Limb (tissue), 2 donors: ENCODE measurements around the gene PARN.
"Not testable (repeated sequence)": the region's sequence is repeated elsewhere in the genome, so short reads cannot be mapped to it uniquely, and the experiment has no call there.

Experiments used
- DNase-seq, 2 donors: peaks; one replicate each; pipeline ENCODE4 v3.0.0-alpha.2; 2016; ENCODE audit errors: extremely low spot score in 2 of 2

Gene PARN

DNA sequence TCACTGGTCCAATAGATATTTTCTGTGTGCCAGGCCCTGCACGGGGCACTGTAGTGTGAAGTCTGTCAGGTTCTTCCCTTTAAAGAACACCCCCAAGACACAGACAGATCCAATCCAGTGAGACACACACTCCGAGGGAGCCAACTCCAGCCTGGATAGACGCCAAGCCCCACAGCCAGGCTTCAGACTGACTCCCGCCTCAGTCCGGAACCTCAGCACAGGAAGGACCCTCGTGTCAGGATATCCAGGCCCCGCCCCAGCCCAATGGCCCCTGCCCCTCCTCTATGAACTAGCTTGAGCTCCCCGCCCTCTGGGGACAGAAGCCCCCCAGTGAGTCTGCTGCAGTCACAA is 228.4 kb downstream of the PARN start:
- not testable (repeated sequence) for DNase-seq

GRCh38 chr16:14400978-14401710 is 228.9 kb downstream of the PARN start:
- not testable (repeated sequence) for DNase-seq

DNA sequence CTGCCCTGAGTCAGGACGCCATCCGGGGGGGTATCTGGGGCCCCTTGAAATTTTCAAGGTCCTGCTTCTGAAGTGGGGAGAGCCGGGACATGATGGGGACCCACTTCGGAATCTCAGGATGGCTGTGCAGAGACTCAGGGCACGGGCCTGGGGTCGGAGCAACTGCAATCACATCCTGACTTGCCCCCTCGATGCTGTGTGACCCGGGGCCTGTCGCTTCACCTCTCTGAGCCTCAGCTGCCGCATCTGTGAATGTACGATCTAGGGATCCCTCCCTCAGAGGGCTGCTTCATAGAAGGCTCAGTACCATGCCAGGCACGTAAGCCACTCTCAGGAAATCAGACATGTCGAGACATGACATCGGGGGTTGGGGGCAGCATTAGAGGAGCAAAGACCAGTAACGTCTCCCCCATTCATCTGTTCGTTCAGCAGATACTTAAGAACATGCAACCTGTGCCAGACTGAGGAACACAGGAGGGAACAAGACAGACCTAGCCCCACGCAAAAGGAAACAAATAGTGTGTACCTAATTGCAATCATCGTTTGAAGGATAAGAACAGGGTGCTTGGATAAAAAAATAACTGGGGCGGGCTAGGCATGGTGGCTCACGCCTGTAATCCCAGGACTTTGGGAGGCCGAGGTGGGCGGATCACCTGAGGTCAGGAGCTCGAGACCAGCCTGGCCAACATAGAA is 229.6 kb downstream of the PARN start:
- DNase-seq: no peak

GRCh38 chr16:14399378-14400284 is 230.4 kb downstream of the PARN start:
- peak in 1 of 2 donors; percentile 59 for DNase-seq

DNA sequence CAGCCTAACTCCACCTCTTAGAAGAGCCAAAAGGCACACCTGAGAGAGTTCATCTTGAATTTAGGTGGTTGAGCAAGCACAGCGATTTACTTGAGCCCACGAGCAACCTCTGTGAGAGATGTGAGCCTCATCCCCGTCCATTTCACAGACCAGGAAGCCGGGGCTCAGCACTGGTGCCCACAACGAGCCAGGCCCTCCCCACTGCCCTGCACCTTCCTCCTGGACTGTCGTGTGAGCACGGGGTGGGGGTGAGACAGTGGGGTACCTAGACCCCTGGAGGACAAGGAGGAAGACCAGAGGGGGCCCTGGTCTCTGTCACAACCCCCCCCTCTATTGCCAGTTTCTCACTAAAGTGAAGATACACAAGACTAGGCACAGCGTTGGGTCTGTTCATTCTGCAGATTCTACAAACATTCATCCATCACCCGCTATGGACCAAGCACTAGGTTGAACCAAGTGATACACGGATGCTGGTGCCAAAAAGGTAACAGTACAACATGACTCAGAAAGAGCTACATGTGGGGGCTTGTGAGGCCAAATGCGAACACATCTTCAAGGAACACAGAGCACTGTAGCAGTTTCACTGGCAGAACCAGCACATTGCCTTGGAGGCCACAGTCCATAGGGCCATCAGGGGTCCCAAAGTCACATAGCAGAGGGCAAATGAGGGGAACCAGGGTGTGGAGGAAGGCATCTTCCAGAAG is 231.9 kb downstream of the PARN start:
- DNase-seq: no peak

GRCh38 chr16:14395710-14396304 is 234.3 kb downstream of the PARN start:
- DNase-seq: not testable (repeated sequence)

DNA sequence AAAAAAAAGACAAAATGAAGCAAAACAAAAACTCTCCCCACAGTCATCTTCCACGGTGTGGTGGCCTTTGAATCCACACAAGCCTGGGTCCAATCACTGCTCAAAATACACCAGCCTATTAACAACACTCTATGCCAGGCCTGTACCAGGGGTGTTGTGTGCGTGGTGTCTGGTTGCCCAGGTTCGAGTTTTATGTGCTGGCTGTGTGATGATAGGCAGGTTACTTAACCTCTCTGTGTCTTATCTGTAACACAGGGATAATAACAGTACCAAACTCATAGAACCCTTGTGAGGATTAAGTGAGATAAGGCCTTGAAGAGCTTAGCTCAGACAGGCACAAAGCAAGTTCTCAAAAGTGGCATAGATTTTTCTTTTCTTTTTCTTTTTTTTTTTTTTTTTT is 235.2 kb downstream of the PARN start:
- DNase-seq: no peak

DNA sequence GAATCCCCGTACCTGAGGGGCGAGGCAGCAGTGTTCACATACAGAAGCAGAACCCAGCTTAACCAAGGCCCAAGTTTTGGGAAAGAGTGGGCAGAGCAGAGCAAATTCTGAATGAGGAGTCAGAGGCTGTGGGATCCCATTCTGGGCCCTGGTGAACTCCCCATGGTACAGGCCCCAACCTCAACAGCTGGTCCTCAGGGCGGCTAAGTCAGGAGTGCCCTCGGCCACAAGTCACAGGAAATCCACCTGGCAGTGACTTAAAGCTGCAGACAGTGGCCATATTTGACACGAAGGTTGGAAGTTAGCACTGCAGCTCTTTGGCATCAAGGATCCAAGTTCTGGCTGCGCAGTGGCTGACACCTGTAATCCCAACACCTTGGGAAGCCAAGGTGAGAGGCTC is 237.1 kb downstream of the PARN start:
- no peak for DNase-seq

DNA sequence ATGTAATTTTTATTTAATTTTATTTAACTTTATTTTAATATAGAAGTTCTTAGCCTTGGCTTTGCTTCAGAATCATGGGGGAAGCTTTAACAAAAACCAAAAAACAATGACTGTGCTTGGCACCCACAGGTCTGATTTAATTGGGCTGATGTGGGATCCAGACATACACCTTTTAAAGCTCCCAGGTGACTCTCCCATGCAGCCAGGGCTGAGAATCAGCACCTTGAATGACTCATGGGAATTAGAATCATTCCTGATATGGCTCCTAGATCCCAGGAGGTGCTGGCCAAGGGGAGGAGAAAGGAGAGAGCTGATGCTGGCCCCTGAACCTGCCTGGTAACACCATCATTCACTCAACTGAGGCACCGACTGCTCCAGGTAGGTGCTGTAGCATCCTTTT is 240.7 kb downstream of the PARN start:
- no peak for DNase-seq

- DNase-seq: no peak
These were observed 241.8 kb downstream of the PARN start for GRCh38 chr16:14388243-14388642.

DNA sequence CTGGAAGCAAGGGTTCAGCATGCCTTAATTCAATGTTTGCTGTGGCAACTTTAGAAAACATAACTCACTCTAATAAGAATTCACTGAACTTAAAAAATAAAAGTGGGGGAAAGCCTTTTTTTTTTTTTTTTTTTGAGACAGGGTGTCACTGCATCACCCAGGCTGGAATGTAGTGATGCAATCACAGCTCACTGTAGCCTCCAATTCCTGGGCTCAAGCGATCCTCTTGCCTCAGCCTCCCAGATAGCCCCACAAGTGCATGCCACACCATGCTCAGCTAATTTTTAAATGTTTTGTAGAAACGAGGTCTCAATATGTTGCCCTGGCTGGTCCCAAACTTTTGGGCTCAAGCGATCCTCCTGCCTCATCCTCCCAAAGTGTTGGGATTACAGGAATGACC is 243.9 kb downstream of the PARN start:
- DNase-seq: no peak
